NCI-H2227 (cell line): ENCODE data around the gene ADAM10.
"Not testable (repeated sequence)": the region's sequence is repeated elsewhere in the genome, so short reads cannot be mapped to it uniquely, and the experiment has no call there.

Experiments
- DNase-seq: peaks from one replicate; lab custom pipeline; 2025; ENCODE audit not compliant: unreplicated experiment; lab: John Stamatoyannopoulos, UW

Gene ADAM10

GRCh38 chr15:58611731-58612676 lies 137.5 kb downstream of the ADAM10 start:
- DNase-seq, result no peak

- DNase-seq, result no peak
Measured at GRCh38 chr15:58608711-58609110, 140.8 kb downstream of the ADAM10 start.

GRCh38 chr15:58608129-58608590 lies 141.3 kb downstream of the ADAM10 start:
- no peak for DNase-seq

- DNase-seq, result no peak
Measured at GRCh38 chr15:58606577-58607080, 142.9 kb downstream of the ADAM10 start.

- DNase-seq, result no peak
Measured at GRCh38 chr15:58605931-58606530, 143.5 kb downstream of the ADAM10 start.

- DNase-seq, result no peak
Measured at GRCh38 chr15:58604455-58604923, 145.0 kb downstream of the ADAM10 start.

- not testable (repeated sequence) for DNase-seq
Measured at GRCh38 chr15:58603927-58604326, 145.6 kb downstream of the ADAM10 start.

- no peak for DNase-seq
Measured at GRCh38 chr15:58602823-58603222, 146.7 kb downstream of the ADAM10 start.

- DNase-seq, result no peak
Measured at GRCh38 chr15:58598829-58599210, 150.7 kb downstream of the ADAM10 start.

- no peak for DNase-seq
Measured at GRCh38 chr15:58597943-58598828, 151.3 kb downstream of the ADAM10 start.

GRCh38 chr15:58595516-58596263 lies 153.8 kb downstream of the ADAM10 start:
- no peak for DNase-seq

- DNase-seq, result no peak
Measured at GRCh38 chr15:58594898-58595297, 154.6 kb downstream of the ADAM10 start.

GRCh38 chr15:58593870-58594269 lies 155.6 kb downstream of the ADAM10 start:
- no peak for DNase-seq

- DNase-seq, result no peak
Measured at GRCh38 chr15:58590926-58591325, 158.6 kb downstream of the ADAM10 start.

GRCh38 chr15:58590236-58590635 lies 159.3 kb downstream of the ADAM10 start:
- DNase-seq, result no peak

GRCh38 chr15:58589047-58589446 lies 160.5 kb downstream of the ADAM10 start:
- no peak for DNase-seq

GRCh38 chr15:58588096-58588495 lies 161.4 kb downstream of the ADAM10 start:
- no peak for DNase-seq

- DNase-seq, result no peak
Measured at GRCh38 chr15:58587486-58587885, 162.0 kb downstream of the ADAM10 start.

- peak; percentile 61 for DNase-seq
Measured at GRCh38 chr15:58585693-58586443, 163.6 kb downstream of the ADAM10 start.
